Measurements from ENCODE around the gene SPATS2. TPM values are rescaled to one million over a fixed set of nuclear protein-coding genes. Genes with fewer than 3 reads are reported as not detected.

SPATS2 gene
- polyA plus RNA-seq, 1 of the 3 experiments (the other 2 are of a cell fraction) = 72.9 TPM

DNA sequence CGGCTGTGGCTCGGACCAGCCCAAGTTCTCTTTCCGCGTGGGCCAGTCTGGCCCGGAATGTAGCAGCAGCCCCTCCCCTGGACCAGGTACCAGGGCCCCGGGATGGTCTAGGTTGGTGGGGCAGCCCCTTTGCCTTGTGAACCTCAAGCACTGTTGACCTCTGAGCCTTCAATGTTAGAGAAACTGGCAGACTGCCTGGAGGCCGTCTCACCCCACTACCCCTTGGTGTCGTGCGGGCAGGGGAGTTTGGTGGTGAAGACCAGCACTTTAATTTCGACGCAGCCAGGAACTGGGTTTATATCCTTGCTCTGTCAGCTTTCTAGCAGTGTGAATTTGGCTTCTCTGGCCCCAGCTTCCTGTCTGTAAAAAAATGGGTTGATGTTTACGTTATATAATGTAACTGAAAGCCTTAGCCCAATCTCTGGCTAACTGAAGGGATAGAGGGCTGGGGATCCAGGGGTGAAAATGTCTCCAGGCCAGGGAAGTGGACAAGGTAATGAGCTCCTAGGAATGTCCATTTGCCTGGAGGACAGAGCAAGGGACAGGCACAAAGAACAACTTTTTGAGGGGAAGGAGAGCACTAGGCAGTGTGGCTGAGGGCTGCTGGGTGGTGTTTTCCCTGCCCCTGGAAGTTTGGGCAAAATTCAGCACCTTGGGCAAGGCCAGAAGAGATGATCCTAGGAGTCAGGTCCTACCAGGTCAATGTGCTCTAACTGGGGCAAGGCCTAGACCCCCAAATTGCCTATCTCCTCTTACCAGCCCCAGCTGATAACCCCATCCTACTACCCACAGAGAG is 189.3 kb downstream of the SPATS2 start:
- peak; percentile 10 for DNase-seq
- Histone ChIP-seq H3K9me3 (no peaks in the 10 kb centered on the region), H3K27ac (ENCODE audit: low read depth in 2 of 2, low read length in 1 of 2) (no peak overlapping the region), H3K4me1 (ENCODE audit: control insufficient read depth in 1 of 2, insufficient read depth in 2 of 2, low read depth in 1 of 2, low read length in 1 of 2) (no peaks in the 10 kb centered on the region; a peak in 1 of 4 replicates), H3K9ac (no peak overlapping the region), H3K9me2 (no peaks in the 10 kb centered on the region), H3K36me3 (replicated peaks in 1 of 2; ENCODE audit: control insufficient read depth in 1 of 2, insufficient read depth in 2 of 2, low read length in 1 of 2) (peaks cover 9 to 40% of the 10 kb centered on the region in 2 experiments), H3K27me3 (ENCODE audit: insufficient read depth) (no peaks in the 10 kb centered on the region), H3K79me2 (ENCODE audit: insufficient read depth) (no peaks in the 10 kb centered on the region), H3K4me2 (no peak overlapping the region), H3K4me3 (ENCODE audit: low read depth in 2 of 2, low read length in 1 of 2) (no peak overlapping the region), H3F3A (replicated peaks; ENCODE audit: insufficient read depth) (peaks cover 5% of the 10 kb centered on the region), H2AFZ (ENCODE audit: low read depth) (no peak overlapping the region), H4K20me1 (ENCODE audit: insufficient read depth) (no peaks in the 10 kb centered on the region)
- POLR2A ChIA-PET = no interaction called here
- no peak for TF ChIP-seq RCOR1 (IDR thresholded peaks at IDR 0.05; ENCODE audit: low read length)
- 94% methylated on average over 7 of the region's 12 CpGs for WGBS (ENCODE audit: low lambda C conversion rate)
- CTCF ChIA-PET = interaction anchor here (0.7 to 9.9 kb wide), 6 partner anchors 11 to 214 kb away, joined by 3 to 76 read pairs (median 4); no protein-coding TSS in a partner anchor

DNA sequence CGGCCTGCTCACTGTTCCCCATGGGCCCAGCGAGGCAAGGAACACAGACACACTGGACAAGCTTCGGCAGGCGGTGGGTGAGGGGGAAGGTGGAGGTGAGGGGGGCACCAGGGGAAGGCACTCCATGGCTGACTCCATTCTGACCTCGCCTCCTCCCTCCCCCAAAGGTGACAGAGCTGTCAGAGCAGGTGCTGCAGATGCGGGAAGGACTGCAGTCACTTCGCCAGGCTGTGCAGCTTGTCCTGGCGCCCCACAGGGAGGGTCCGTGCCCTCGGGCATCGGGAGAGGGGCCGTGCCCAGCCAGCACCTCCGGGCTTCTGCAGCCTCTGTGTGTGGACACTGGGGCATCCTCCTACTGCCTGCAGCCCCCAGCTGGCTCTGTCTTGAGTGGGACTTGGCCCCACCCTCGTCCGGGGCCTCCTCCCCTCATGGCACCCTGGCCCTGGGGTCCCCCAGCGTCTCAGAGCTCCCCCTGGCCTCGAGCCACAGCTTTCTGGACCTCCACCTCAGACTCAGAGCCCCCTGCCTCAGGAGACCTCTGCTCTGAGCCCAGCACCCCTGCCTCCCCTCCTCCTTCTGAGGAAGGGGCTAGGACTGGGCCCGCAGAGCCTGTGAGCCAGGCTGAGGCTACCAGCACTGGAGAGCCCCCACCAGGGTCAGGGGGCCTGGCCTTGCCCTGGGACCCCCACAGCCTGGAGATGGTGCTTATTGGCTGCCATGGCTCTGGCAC is 190.1 kb downstream of the SPATS2 start:
- peaks cover 5% of the 10 kb centered on the region for H3F3A ChIP-seq (replicated peaks; ENCODE audit: insufficient read depth)
- H3K4me3 ChIP-seq (ENCODE audit: low read depth in 2 of 2, low read length in 1 of 2) = no peak overlapping the region
- no peaks in the 10 kb centered on the region for H3K27me3 ChIP-seq (ENCODE audit: insufficient read depth)
- POLR2A ChIA-PET = interaction anchor here (1.4 kb wide), 1 partner anchor 10 kb away, joined by 4 read pairs; no protein-coding TSS in a partner anchor
- H3K79me2 ChIP-seq (ENCODE audit: insufficient read depth) = no peaks in the 10 kb centered on the region
- H3K9me3 ChIP-seq = no peaks in the 10 kb centered on the region
- no peaks in the 10 kb centered on the region for H3K4me1 ChIP-seq (ENCODE audit: control insufficient read depth in 1 of 2, insufficient read depth in 2 of 2, low read depth in 1 of 2, low read length in 1 of 2)
- no peak overlapping the region for H3K4me2 ChIP-seq
- H3K27ac ChIP-seq (ENCODE audit: low read depth in 2 of 2, low read length in 1 of 2) = no peak overlapping the region
- TF ChIP-seq SMC3 (IDR thresholded peaks at IDR 0.05; ENCODE audit: low read depth, low read length) = no peak
- TF ChIP-seq, protein P1, sequence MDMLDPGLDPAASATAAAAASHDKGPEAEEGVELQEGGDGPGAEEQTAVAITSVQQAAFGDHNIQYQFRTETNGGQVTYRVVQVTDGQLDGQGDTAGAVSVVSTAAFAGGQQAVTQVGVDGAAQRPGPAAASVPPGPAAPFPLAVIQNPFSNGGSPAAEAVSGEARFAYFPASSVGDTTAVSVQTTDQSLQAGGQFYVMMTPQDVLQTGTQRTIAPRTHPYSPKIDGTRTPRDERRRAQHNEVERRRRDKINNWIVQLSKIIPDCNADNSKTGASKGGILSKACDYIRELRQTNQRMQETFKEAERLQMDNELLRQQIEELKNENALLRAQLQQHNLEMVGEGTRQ (IDR thresholded peaks at IDR 0.05; ENCODE audit: borderline replicate concordance, low read depth, low read length) = no peak
- TF ChIP-seq TCF12 (IDR thresholded peaks at IDR 0.05) = no peak
- no peak for TF ChIP-seq NFIC (IDR thresholded peaks at IDR 0.05; ENCODE audit: borderline replicate concordance)
- TF ChIP-seq, protein P2, sequence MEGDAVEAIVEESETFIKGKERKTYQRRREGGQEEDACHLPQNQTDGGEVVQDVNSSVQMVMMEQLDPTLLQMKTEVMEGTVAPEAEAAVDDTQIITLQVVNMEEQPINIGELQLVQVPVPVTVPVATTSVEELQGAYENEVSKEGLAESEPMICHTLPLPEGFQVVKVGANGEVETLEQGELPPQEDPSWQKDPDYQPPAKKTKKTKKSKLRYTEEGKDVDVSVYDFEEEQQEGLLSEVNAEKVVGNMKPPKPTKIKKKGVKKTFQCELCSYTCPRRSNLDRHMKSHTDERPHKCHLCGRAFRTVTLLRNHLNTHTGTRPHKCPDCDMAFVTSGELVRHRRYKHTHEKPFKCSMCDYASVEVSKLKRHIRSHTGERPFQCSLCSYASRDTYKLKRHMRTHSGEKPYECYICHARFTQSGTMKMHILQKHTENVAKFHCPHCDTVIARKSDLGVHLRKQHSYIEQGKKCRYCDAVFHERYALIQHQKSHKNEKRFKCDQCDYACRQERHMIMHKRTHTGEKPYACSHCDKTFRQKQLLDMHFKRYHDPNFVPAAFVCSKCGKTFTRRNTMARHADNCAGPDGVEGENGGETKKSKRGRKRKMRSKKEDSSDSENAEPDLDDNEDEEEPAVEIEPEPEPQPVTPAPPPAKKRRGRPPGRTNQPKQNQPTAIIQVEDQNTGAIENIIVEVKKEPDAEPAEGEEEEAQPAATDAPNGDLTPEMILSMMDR (IDR thresholded peaks at IDR 0.05) = no peak
- TF ChIP-seq MEF2A (IDR thresholded peaks at IDR 0.05; ENCODE audit: borderline replicate concordance, low read depth) = no peak
- TF ChIP-seq EZH2phosphoT487 (IDR thresholded peaks at IDR 0.05; ENCODE audit: borderline replicate concordance, low read depth) = no peak
- TF ChIP-seq NRF1 (IDR thresholded peaks at IDR 0.05; ENCODE audit: low read depth, low read length) = no peak
- no peak for TF ChIP-seq MXI1 (IDR thresholded peaks at IDR 0.05; ENCODE audit: low read depth, low read length)
- no peaks in the 10 kb centered on the region for H4K20me1 ChIP-seq (ENCODE audit: insufficient read depth)
- DNase-seq = peak; percentile 33
- CTCF ChIA-PET = interaction anchor here (0.6 to 9.9 kb wide), 7 partner anchors 12 to 215 kb away, joined by 3 to 76 read pairs (median 3); no protein-coding TSS in a partner anchor
- H3K36me3 ChIP-seq (replicated peaks in 1 of 2; ENCODE audit: control insufficient read depth in 1 of 2, insufficient read depth in 2 of 2, low read length in 1 of 2) = peaks cover 15 to 45% of the 10 kb centered on the region in 2 experiments
- H3K9me2 ChIP-seq = no peaks in the 10 kb centered on the region
- WGBS (ENCODE audit: low lambda C conversion rate) = 86% methylated on average over 10 of the region's 18 CpGs
- H2AFZ ChIP-seq (ENCODE audit: low read depth) = no peak overlapping the region
- H3K9ac ChIP-seq = no peak overlapping the region
